ENCODE measurements around the gene MIA2.
"Not testable (repeated sequence)": the region's sequence is repeated elsewhere in the genome, so short reads cannot be mapped to it uniquely, and the experiment has no call there.

MIA2 gene

DNA sequence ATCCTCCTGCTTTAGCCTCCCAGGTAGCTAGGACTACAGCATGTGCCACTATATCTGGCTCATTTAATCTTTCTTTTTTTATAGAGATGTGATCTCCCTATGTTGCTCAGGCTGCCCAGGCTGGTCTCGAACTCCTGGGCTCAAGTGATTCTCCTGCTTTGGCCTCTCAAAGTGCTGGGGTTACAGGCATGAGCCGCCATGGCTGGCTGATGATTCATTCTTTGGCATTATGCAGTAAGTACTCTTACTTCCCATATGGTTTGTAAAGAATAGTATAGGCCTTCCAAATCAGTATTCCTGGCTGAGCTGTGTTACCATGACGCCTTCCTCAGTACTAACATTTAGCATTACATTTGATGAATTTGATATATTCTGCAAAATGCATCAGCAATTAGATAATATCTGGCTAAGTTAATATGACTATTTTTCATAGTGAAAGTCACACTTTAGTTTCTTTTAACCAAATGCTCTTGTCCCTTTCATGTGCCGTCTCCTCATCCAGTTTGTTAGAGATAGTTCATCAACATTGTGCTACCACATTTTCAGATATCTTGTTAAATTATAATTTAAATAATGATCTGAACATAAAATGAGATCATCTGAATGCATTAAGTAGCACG lies 3.2 kb upstream of the MIA2 start:
- peak in 1 of 5 experiments; percentile 50 for DNase-seq

DNA sequence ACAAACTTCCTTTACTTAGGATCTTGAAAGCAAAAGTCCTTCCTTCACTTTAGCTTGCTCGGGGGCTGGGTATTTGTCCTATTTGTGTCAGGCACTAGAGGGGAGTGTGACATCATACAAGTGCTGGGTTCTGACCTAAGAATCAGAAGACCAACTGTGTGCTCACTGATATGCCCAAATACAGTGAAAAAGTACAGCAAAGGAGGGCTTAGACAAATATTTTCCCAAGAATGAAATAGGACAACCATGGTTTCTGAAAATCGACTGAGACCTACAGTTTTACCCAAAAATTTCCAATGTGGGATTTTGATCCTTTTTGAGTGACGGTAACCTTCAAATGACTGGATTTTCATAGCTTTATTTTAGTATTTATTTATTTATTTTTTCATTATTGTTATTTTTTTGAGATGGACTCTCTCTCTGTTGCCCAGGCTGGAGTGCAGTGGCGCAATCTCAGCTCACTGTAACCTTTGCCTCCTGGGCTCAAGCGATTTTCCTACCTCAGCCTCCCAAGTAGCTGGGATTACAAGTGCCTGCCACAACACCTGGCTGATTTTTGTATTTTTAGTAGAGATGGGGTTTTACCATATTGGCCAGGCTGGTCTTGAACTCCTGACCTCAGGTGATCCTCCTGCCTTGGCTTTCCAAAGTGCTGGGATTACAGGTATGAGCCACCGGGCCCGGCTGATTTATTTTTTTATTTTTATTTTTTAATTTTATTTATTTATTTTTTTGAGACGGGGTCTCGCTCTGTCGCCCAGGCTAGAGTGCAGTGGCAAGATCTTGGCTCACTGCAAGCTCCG lies 1.8 kb upstream of the MIA2 start:
- peak in 2 of 5 experiments; percentile 29 to 80 for DNase-seq

DNA sequence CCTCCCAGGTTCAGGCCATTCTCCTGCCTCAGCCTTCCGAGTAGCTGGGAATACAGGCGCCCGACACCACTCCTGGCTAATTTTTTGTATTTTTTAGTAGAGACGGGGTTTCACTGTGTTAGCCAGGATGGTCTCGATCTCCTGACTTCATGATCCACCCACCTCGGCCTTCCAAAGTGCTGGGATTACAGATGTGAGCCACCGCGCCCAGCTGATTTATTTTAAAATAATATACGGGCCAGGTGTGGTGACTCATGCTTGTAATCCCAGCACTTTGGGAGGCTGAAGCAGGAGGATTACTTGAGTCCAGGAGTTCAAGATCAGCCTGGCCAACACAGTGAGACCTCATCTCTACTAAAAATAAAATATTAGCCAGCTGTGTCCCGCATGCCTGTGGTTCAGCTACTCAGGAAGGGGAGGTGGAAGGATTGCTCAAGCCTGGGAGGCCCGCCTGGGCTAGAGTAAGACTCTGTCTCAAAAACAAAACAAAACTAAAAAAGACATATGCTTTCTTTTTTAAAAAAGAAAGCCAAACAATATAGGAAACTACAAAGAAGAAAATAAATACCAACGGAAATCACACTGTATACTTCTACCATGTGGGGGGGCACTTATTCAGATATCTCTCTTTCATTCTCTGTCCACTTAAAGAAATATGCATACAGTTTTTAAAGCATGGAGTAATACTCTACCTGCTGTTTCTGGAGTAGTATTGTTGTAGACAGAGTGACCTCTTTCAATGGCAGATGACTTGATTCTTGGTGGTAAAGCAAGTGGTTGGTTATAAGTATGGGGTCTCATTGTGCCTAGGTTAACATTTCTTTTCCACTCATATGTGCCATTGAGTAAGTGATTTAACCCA lies 930 bp upstream of the MIA2 start:
- DNase-seq = peak in 2 of 5 experiments; percentile 23 to 38

DNA sequence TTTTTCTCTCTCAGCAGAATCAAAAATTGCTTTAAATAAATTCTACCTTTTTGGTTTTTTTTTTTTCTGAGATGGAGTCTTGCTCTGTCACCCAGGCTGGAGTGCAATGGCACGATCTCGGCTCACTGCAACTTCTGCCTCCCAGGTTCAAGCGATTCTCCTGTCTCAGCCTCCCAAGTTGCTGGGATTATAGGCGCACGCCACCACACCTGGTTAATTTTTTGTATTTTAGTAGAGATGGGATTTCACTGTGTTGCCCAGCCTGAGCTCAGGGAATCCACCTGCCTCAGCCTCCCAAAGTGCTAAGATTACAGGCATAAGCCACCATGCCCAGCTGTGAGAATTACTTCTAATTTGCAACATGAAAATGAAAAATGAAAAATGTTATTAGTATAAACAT lies 1.3 kb downstream of the MIA2 start:
- not testable (repeated sequence) for DNase-seq

DNA sequence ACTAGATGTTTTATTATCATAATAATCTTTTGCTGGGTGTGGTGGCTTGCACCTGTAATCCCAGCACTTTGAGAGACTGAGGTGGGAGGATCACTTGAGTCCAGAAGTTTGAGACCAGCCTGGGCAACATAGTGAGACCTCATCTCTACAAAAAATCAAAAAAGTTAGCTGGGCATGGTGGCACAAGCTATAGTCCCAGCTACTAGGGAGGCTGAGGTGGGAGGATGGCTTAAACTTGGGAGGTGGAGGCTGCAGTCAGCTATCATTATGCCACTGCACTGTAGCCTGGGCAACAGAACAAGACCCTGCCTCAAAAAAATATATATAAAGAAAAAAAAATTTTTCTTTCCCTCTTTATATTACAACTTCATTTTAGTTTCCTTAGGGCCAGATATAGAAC lies 1.8 kb downstream of the MIA2 start:
- not testable (repeated sequence) for DNase-seq

DNA sequence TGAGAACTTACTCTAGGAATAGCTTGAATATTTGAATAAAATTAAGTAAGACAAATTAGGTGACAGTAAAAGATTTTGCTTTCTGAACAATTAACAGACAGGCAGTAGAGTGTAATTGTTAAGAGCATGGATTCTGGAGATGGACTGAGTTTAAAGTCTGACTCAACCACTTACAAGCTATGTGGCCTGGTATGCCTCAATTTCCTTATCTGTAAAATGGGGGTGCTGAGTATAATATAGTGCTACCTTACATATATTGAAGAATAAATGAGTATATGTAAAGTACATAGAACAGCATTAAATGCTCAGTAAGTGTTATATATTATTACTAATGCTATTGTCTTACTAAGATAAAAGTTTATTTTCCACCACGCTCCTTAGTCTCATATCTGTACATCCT lies 7.1 kb downstream of the MIA2 start:
- no peak for DNase-seq

DNA sequence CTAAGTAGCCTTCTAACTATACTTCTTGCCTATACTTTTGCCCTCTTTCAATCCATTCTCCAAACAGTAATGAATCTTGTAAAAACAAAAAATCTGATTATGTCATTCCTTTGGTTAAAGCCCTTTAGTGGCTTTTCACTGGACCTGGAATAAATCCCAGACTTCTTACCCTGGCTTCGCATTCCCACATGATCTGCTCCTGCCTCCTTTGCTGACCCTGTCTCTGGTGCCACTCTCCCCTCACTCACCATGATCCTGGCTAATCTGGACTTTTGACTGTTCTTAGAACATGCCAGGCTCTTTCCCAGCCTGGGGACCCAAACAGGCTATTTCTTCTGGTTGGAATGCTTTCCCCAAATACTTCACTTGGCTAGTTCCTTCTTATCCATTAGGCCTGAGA lies 7.9 kb downstream of the MIA2 start:
- DNase-seq = no peak

DNA sequence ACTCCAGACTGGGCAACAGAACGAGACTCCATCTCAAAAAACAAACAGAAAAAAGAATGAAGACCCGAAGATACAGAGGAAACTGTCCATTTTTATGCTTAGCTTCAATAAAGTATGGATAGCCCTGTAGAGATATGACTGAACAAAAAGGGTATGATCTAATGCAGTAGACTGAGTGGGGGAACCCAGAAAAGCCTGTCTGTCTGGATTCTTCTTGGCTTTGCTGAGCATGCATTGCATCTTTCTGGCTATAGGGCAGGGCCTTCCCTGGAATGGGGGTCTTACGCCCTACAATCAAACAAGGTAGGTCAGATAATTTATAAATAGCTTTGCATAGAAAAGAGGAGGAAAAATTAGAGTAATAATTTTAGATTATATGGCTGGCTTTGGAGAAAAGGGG lies 10.1 kb downstream of the MIA2 start:
- no peak for DNase-seq

DNA sequence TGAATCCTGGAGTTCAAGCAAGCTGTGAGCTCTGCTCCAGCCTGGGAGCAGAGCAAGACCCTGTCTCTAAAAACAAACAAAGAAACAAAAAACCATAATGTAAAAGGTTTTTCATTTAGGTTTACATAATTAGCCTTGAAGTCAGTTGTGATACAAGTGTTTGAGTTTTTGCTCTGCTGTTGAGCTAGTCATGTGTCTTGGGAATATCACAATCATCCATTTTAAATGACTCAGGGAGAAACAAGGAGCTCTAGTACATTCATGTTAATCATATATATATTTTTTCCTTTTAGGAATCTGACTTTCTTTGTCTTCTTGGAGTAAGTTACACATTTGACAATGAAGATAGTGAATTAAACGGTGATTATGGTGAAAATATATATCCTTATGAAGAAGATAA lies 12.9 kb downstream of the MIA2 start:
- DNase-seq = no peak

DNA sequence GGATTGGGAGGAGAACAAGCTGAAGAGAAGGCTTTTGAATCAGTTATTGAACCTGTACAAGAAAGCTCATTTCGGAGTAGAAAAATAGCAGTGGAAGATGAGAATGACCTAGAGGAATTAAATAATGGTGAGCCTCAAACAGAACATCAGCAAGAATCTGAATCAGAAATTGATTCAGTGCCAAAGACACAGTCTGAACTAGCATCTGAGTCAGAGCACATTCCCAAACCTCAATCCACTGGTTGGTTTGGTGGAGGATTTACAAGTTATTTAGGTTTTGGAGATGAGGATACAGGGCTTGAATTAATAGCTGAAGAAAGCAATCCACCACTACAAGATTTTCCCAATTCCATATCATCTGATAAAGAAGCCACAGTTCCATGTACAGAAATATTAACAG lies 13.5 kb downstream of the MIA2 start:
- DNase-seq = no peak

DNA sequence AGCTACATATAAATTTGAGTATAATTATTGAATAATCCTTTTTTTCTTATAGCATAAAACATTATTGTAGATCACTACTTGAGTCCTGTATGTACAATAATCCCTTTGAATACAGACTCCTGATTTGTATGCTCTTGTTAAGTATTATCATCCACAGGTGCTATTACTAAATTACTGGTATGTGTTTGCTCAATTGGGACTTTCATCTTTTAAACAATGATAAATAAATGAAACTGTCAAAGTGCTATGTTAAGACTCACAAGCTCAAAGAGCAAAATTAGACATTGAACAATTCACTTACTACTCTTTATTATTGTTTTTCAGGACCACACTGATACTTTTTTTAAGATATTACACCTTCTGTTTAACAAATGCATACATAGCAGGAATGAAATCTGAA lies 17.8 kb downstream of the MIA2 start:
- DNase-seq = no peak

DNA sequence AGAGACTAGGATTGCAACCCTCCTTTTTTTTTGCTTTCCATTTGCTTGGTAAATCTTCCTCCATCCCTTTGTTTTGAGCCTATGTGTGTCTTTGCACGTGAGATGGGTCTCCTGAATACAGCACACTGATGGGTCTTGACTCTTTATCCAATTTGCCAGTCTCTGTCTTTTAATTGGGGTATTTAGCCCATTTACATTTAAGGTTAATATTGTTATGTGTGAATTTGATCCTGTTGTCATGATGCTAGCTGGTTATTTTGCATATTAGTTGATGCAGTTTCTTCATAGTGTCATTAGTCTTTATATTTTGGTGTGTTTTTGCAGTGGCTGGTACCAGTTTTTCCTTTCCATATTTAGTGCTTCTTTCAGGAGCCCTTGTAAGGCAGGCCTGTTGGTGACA lies 23.7 kb downstream of the MIA2 start:
- DNase-seq = not testable (repeated sequence)

DNA sequence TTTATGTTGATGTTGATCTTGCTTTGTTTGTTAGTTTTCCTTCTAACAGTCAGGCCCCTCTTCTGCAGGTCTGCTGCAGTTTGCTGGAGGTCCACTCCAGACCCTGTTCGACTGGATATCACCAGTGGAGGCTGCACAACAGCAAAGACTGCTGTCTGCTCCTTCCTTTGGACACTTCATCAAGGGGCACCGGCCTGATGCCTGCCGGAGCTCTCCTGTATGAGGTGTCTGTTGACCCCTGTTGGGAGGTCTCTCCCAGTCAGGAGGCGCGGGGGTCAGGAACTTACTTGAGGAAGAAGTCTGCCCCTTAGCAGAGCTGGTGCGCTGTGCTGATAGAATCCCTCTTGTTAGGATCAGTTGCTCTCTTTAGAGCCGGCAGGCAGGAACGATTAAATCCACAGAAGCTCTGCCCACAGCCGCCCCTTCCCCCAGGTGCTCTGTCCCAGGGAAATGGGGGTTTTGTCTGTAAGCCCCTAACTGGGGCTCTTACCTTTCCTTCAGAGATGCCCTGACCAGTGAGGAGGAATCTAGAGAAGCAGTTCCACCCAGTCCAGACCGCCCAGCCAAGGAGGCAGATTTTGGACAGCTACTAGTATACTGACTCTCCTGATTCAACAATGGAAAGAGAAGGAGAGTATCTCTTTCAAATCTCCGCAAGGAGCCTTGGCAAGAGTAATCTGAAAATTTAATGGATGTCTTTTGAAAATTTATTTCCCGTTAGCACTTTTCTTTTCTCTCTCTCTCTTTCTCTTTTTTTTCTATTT lies 25.2 kb downstream of the MIA2 start:
- no peak for DNase-seq

DNA sequence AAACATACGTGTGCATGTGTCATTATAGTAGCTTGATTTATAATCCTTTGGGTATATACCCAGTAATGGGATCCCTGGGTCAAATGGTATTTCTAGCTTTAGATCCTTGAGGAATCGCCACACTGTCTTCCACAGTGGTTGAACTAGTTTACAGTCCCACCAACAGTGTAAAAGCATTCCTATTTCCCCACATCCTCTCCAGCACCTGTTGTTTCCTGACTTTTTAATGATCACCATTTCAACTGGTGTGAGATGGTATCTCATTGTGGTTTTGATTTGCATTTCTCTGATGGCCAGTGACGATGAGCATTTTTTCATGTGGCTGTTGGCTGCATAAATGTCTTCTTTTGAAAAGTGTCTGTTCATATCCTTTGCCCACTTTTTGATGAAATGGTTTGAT lies 26.4 kb downstream of the MIA2 start:
- DNase-seq = not testable (repeated sequence)

DNA sequence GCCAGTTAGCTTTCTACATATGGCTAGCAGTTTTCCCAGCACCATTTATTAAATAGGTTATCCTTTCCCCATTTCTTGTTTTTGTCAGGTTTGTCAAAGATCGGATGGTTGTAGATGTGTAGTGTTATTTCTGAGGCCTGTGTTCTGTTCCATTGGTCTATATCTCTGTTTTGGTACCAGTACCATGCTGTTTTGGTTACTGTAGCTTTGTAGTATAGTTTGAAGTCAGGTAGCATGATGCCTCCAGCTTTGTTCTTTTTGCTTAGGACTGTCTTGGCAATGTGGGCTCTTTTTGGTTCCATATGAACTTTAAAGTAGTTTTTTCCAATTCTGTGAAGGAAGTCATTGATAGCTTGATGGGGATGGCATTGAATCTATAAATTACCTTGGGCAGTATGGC lies 28.5 kb downstream of the MIA2 start:
- DNase-seq = not testable (repeated sequence)

DNA sequence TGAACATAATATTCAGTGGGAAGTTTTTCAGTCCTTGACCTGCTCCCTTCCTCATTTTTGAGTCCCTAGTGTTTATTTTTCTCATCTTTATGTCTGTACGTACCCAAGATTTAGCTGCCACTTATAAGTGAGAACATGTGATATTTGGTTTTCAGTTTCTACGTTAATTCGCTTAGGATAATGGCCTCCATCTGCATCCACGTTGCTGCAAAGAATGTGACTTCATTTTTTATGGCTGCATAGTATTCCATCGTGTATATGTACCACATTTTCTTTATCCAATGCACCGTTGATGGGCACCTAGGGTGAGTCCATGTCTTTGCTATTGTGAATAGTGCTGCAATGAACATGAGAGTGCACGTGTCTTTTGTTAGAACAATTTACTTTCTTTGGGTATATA lies 30.3 kb downstream of the MIA2 start:
- no peak for DNase-seq

DNA sequence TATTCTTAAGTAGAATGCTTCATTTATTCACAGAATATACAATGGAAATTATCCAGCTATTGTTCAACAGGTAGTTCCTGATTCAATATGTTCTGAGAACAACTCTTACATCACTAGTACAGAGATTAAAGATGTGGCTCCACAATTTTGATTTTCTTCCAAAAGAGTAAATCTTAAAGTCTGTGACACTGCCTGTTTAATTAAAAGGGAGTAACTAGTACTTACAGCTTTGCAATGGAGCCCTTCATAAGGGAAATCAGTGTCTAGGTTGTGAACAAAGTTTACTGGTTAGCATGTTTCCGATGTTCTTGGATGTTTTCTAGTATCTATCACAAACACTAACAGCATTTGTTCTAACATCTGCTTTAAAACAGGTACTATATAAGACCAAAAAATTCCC lies 30.8 kb downstream of the MIA2 start:
- no peak for DNase-seq

DNA sequence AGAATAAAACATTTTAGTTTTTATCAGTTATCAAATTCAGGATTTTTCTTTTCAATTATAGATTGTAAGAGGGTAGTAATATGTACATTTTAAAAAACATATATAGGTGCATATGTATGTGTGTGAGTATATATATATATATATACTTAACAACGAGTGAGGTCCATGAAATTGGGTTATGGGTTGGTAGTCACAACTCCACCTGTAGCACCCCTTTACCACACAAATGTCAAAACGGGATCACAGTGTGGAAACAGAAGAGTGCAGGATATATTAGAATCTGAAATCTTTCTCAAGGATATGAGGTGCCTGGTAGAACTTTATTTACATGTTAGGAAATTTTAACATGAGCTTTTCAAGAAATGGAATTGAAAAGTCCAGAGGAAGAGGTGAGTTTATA lies 31.3 kb downstream of the MIA2 start:
- no peak for DNase-seq

DNA sequence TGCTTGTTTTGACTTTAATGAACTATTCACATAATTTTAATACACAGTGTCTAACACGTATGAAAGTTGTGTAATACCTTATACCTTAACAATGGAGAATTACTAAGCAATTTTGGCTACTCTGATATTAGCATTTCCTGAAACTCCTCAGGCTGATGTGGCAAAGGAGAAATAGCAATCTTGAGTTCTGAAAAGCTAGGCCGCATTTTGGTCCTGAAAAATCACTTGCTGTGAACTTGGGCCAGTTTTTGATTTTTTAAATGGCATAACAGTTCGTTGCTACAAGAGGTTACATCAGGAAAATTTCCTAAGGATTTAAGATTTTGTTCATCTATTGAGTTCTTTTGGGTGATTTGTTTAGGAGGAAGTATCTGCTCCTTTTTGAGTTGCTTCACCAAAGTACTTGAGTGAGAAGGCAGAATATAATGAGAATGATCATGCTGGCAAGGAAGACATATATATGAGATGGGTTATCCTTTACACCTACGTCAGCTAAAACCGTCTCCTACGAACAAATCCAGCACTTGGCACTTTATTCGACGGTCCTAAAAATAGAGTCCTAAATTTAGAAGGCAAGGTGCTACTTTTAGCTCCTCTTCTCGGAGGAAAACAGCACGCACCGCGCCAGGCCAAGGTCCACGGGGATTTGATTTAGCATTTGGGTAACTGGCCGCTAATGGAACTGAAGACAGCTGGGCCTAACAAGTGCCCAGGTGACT lies 32.2 kb downstream of the MIA2 start:
- DNase-seq = no peak

DNA sequence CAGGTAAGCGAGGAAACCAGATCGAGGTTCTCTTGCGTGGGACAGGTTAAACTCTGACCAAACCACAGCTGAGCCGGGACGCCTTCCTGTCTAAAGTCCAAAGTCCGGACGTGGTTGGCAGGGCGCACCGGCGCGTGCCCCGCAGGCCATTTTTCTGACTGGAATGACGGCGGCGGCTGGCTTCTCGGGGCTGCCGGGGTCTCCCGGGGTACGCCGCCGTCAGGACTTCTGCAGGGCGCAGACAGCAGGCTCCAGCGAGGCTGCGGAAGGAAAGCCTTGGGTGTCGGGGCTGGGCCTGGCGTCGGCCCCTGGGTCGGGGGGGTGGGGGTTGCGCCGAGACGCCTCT lies 32.8 kb downstream of the MIA2 start:
- DNase-seq = peak in 1 of 5 experiments; percentile 5

DNA sequence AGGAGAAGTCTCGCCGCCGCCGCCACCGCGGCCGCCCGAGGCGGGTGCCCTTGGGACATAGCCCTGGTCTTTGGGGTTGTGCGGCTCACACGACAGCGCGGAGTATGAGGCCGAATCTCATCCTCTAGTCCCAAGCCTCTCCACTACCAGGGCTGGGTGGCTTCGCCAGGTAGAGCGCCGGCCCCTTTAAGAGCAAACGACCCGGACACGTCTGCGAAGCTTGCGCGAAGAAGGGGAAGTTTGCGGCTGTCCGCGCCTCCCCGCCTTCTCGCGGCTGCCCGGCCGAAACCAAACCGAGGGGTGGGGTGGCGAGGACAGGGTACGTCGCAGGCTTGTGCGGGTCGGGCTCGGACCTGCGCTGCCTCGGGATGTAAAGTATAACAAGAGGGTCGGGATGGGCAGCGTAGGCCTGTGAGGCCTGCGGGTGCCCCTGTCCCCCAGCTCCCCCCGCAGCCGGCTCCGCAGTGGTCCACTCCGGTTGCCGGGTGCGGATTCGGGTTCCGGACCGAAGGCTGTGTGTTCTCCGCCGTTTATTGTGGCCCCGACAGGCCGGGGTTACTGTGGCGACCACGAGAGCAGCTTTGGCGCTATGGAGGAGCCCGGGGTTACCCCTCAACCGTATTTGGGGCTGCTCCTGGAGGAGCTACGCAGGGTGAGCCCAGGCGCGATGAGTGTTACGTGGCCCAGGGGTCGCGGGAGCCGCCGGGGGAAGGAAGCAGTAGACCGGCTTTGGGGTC lies 33.3 kb downstream of the MIA2 start:
- DNase-seq = peak; percentile 43 to 90 (median 62)

All from T-helper 2 cell (primary cell).